Upper lobe of left lung (tissue), 6 donors: ENCODE data around the gene FZD7. TPM values are rescaled to one million over a fixed set of nuclear protein-coding genes. Genes with fewer than 3 reads are reported as not detected.

Source experiments
- ATAC-seq, 2 donors: fragments of 200-7000 bp; cut with Tn5 transposase; one replicate each; pipeline ENCODE4 v1.9.1; 2022; ENCODE audit warnings: mild to moderate bottlenecking in 2 of 2, moderate library complexity in 2 of 2; ENCODE audit not compliant: low FRiP score in 2 of 2
- DNase-seq, 2 donors: peaks; one replicate each; pipeline ENCODE4 v3.0.0-alpha.2; 2019 to 2020
- H3K27ac ChIP-seq, 4 donors: fragments of 200-600 bp; sonication (generic); one replicate each; pipeline ENCODE4 v1.5.1; 2016 to 2019
- H3K27me3 ChIP-seq, 4 donors: fragments of 200-600 bp; sonication (generic); one replicate each; pipeline ENCODE4 v1.5.1; 2017 to 2019
- H3K36me3 ChIP-seq, 4 donors: fragments of 200-600 bp; sonication (generic); one replicate each; pipeline ENCODE4 v1.5.1; 2016 to 2019
- H3K4me1 ChIP-seq, 4 donors: fragments of 200-600 bp; sonication (generic); one replicate each; pipeline ENCODE4 v1.5.1; 2018 to 2019
- H3K4me3 ChIP-seq, 4 donors: fragments of 200-600 bp; sonication (generic); one replicate each; pipeline ENCODE4 v1.5.1; 2017 to 2019; ENCODE audit warnings: mild to moderate bottlenecking in 2 of 4, moderate library complexity in 1 of 4
- H3K9me3 ChIP-seq, 4 donors: fragments of 200-600 bp; sonication (generic); one replicate each; pipeline ENCODE4 v1.5.1; 2018 to 2019
- CTCF ChIP-seq, 6 experiments: fragments of 450-650 bp in 4 of 6; fragments of 200-600 bp in 2 of 6; sonication (generic) in 2 of 6; IDR thresholded peaks; one replicate each; pipeline ENCODE4 v1.5.1; 2016 to 2019; ENCODE audit warnings: antibody characterized with exemption in 6 of 6
- EP300 ChIP-seq, 4 donors: sonication (generic); formaldehyde crosslinking; IDR thresholded peaks; one replicate each; pipeline ENCODE4 v1.5.1; 2017; ENCODE audit warnings: antibody characterized with exemption in 4 of 4, control low read depth in 2 of 4
- POLR2A ChIP-seq, 4 donors: fragments of 450-650 bp; IDR thresholded peaks; one replicate each; pipeline ENCODE4 v1.5.1; 2016 to 2017; ENCODE audit warnings: antibody characterized with exemption in 4 of 4, mild to moderate bottlenecking in 2 of 4
- POLR2AphosphoS5 ChIP-seq, 2 donors: sonication (generic); formaldehyde crosslinking; IDR thresholded peaks; one replicate each; pipeline ENCODE4 v1.5.1; 2017; ENCODE audit warnings: antibody characterized with exemption in 2 of 2
- WGBS, 2 donors: methylation state at CpG; one replicate each; pipeline ENCODE4 v1.1.5; 2017 to 2018; 5-methylcytosine and 5-hydroxymethylcytosine counted together
- total RNA-seq, 6 donors: library from RNA; depleted of rRNA in 4 of 6; stranded (reverse); fragments of >200 nt in 4 of 6; gene quantifications; one replicate each; pipeline versions ENCODE4 v1.1.0 to v1.2.1, GENCODE V29; 2016 to 2021
- donor health status: DM: no; HTN: no; CAD: no; lungs with moderate emphysema.
- donor health status: DM: no; HTN: yes; CAD: no; lungs with severe emphysema.

Gene FZD7
- total RNA-seq, 6 donors from 2014 or later: 2.6 to 15.3 (median 10.8) TPM

GRCh38 chr2:202017940-202018339, 15.7 kb upstream of the FZD7 start:
- Histone ChIP-seq H3K36me3 (no peaks in the 10 kb centered on the region), H3K4me3 (no peak overlapping the region), H3K9me3 (no peaks in the 10 kb centered on the region), H3K4me1 (peaks cover 0 to 4% (median 1%) of the 10 kb centered on the region in 4 donors), H3K27me3 (no peaks in the 10 kb centered on the region), H3K27ac (no peak overlapping the region)
- no peak for ATAC-seq
- TF ChIP-seq POLR2A (IDR thresholded peaks at IDR 0.05) (no peak), POLR2AphosphoS5 (IDR thresholded peaks at IDR 0.05) (no peak), CTCF (IDR thresholded peaks at IDR 0.05) (no peak), EP300 (IDR thresholded peaks at IDR 0.05) (no peak)
- DNase-seq: no peak

GRCh38 chr2:202018950-202019349, 14.7 kb upstream of the FZD7 start:
- DNase-seq: no peak
- Histone ChIP-seq H3K27ac (no peak overlapping the region), H3K9me3 (no peaks in the 10 kb centered on the region), H3K4me1 (peaks cover 0 to 4% (median 1%) of the 10 kb centered on the region in 4 donors), H3K4me3 (no peak overlapping the region), H3K36me3 (no peaks in the 10 kb centered on the region), H3K27me3 (no peaks in the 10 kb centered on the region)
- WGBS, 2 donors: 27 to 45% methylated on average over 2 of the region's 2 CpGs
- TF ChIP-seq CTCF (IDR thresholded peaks at IDR 0.05): no peak
- TF ChIP-seq POLR2AphosphoS5 (IDR thresholded peaks at IDR 0.05): no peak
- no peak for TF ChIP-seq EP300 (IDR thresholded peaks at IDR 0.05)
- no peak for TF ChIP-seq POLR2A (IDR thresholded peaks at IDR 0.05)
- ATAC-seq: no peak

GRCh38 chr2:202019689-202020450, 13.8 kb upstream of the FZD7 start:
- Histone ChIP-seq H3K4me3 (no peak overlapping the region), H3K36me3 (no peaks in the 10 kb centered on the region), H3K27me3 (no peaks in the 10 kb centered on the region), H3K9me3 (no peaks in the 10 kb centered on the region), H3K4me1 (peaks cover 0 to 11% (median 2%) of the 10 kb centered on the region in 4 donors), H3K27ac (no peak overlapping the region)
- WGBS, 2 donors: 53 to 60% methylated on average over 7 to 8 of the region's 8 CpGs
- TF ChIP-seq POLR2AphosphoS5 (IDR thresholded peaks at IDR 0.05): no peak
- TF ChIP-seq POLR2A (IDR thresholded peaks at IDR 0.05): no peak
- TF ChIP-seq CTCF (IDR thresholded peaks at IDR 0.05): no peak
- TF ChIP-seq EP300 (IDR thresholded peaks at IDR 0.05): no peak
- no peak for DNase-seq
- no peak for ATAC-seq

GRCh38 chr2:202022755-202023154, 10.9 kb upstream of the FZD7 start:
- Histone ChIP-seq H3K4me3 (no peak overlapping the region), H3K27me3 (no peaks in the 10 kb centered on the region), H3K4me1 (peaks cover 0 to 11% (median 2%) of the 10 kb centered on the region in 4 donors), H3K9me3 (no peaks in the 10 kb centered on the region), H3K27ac (no peak overlapping the region), H3K36me3 (no peaks in the 10 kb centered on the region)
- 65 to 70% methylated on average over 8 of the region's 8 CpGs for WGBS, 2 donors
- no peak for TF ChIP-seq POLR2AphosphoS5 (IDR thresholded peaks at IDR 0.05)
- no peak for TF ChIP-seq CTCF (IDR thresholded peaks at IDR 0.05)
- TF ChIP-seq EP300 (IDR thresholded peaks at IDR 0.05): no peak
- no peak for TF ChIP-seq POLR2A (IDR thresholded peaks at IDR 0.05)
- DNase-seq (no peak), ATAC-seq (no peak)
